ENCODE results near the gene MIPOL1.
"Not testable (repeated sequence)": the region's sequence is repeated elsewhere in the genome, so short reads cannot be mapped to it uniquely, and the experiment has no call there.

Gene MIPOL1, protein sequence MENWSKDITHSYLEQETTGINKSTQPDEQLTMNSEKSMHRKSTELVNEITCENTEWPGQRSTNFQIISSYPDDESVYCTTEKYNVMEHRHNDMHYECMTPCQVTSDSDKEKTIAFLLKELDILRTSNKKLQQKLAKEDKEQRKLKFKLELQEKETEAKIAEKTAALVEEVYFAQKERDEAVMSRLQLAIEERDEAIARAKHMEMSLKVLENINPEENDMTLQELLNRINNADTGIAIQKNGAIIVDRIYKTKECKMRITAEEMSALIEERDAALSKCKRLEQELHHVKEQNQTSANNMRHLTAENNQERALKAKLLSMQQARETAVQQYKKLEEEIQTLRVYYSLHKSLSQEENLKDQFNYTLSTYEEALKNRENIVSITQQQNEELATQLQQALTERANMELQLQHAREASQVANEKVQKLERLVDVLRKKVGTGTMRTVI

DNA sequence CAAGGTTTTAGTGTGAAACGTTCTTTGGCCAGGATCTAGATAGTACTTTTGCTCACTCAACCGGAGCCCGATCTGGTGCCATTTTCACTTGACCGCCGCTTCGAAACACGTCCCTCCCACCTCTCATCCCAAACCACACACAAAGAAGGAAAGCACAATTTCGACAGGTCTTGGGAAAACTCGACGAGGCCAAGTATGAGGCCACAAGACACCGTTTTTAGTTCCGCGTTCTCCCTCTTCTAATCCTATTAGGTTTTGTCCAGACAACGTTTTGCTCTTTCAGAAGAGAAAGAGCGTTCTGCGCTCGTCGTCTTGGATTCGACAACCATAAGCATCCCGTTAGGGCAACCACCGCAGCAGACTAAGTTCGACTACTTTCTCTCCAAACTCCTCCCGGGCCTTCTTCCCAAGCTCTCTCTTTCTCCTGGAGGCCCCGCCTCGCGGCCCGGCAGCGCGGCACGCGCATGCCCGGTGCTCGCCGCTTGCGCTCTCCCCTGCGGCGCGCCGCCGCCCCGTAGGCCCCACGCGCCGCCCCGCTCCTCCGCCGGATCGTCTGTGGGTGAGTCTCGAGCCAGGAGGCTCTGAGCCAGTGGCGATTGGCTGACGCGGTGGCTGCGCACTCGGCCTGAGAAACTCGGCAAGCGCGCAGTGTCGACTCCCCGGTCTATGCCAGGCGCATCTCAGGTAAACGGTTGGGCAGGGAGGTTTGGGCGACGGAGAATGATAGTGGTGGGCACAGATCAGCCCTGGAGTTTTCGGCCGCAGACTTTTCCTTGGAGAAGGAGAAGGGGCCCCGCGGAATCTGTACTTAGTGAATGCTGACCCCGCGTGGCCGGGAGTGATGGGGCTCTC is at the start of gene MIPOL1:
MIPOL1 (plus strand) TSS at position 517 of the 852 bp plus-strand sequence. CDS start 49,952 bp downstream, outside the sequence.
- peak; percentile 20 for DNase-seq (ENCODE audit: low read depth, low spot score)

DNA sequence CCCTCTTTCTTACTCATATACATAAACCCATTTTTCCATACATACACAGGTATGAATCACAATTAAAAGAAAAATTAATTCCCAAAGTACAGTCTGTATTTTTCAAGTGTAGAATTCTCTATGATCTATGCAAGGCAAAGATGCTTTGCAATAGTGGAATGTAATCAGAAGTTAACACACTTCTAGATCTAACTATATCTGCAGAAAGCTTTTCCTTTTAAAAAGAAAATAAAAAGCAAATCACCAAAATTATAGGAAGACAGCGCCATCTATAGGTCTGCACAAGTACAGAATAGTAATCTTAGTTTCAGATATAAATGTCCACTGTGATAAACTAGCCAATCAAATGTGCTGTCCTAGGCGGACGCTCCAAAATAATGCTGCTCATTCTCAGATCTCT is 47.3 kb upstream of the MIPOL1 start:
- no peak for DNase-seq (ENCODE audit: low read depth, low spot score)

DNA sequence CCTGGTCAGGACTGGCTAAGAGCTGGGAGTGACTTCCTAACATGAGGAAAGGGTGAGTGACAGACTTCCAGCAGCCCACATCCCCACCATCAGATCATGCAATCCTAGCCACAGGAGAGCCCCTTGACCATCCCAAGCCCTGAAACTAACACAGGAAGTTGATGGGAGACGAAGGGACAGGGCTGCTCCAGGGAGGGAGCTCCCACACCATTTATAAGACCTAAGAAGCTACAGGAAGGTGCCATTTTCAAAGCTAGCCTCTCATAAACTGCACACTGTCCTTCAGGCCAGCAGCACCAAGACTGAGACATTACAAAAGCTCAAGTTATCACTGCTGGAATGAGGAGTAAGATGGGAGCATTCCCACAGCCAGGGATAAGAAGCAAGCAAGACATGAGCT is 44.7 kb upstream of the MIPOL1 start:
- no peak for DNase-seq (ENCODE audit: low read depth, low spot score)

DNA sequence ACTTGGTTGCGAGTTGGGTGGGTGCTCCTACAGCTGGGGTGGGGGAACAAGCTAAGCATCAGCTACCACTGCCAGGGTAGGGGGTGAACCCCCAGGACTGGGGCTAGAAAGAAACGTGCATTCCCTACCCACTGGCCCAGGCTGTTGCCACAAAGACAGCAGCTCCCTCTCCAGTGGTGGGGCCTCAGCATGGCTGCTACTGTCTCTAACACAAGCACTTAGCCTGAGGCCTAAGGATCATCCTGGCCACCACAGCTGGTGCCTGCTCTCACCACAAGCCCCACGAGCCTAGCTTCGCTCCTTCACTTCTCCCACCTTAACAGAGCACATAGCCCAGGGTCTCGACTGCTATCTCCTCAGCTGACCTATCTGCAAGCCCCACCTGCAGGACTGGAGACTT is 44.3 kb upstream of the MIPOL1 start:
- no peak for DNase-seq (ENCODE audit: low read depth, low spot score)

DNA sequence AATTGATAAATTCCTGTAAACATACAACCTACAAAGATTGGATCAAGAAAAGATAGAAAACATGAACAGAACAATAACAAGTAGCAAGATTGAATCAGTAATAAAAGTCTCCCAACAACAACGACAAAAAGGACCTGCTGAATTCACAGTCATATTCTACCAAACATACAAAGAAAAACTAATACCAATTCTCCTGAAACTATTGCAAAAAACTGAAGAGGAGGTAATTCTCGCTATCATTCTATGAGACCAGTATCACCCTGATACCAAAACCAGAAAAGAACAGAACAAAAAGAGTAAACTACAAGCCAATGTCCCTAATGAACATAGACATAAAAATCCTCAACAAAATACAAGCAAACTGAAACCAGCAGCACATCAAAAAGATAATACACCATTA is 39.8 kb upstream of the MIPOL1 start:
- DNase-seq (ENCODE audit: low read depth, low spot score): no peak

DNA sequence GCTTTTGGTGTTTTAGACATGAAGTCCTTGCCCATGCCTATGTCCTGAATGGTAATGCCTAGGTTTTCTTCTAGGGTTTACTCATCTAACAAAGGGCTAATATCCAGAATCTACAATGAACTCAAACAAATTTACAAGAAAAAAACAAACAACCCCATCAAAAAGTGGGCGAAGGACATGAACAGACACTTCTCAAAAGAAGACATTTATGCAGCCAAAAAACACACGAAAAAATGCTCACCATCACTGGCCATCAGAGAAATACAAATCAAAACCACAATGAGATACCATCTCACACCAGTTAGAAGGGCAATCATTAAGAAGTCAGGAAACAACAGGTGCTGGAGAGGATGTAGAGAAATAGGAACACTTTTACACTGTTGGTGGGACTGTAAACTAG is 35.4 kb upstream of the MIPOL1 start:
- not testable (repeated sequence) for DNase-seq (ENCODE audit: low read depth, low spot score)

DNA sequence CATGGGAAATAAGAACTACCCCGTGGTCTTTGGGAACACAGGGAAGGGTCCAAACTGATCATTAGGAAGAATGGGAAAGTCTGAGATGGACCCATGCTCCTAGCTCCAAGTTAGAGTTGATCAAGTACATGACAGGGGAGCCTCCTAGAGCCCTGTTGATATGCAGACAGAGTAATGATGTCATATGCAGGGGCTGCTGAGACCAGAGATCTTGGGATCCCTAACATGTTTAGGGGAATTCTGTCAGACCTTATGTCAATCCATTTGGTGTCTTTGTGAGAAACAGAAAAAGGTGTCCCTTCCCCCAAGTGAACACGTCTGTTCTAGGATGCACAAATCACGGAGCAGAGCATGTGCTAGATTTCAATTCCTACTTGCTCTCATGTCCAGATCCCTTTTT is 31.9 kb upstream of the MIPOL1 start:
- no peak for DNase-seq (ENCODE audit: low read depth, low spot score)

DNA sequence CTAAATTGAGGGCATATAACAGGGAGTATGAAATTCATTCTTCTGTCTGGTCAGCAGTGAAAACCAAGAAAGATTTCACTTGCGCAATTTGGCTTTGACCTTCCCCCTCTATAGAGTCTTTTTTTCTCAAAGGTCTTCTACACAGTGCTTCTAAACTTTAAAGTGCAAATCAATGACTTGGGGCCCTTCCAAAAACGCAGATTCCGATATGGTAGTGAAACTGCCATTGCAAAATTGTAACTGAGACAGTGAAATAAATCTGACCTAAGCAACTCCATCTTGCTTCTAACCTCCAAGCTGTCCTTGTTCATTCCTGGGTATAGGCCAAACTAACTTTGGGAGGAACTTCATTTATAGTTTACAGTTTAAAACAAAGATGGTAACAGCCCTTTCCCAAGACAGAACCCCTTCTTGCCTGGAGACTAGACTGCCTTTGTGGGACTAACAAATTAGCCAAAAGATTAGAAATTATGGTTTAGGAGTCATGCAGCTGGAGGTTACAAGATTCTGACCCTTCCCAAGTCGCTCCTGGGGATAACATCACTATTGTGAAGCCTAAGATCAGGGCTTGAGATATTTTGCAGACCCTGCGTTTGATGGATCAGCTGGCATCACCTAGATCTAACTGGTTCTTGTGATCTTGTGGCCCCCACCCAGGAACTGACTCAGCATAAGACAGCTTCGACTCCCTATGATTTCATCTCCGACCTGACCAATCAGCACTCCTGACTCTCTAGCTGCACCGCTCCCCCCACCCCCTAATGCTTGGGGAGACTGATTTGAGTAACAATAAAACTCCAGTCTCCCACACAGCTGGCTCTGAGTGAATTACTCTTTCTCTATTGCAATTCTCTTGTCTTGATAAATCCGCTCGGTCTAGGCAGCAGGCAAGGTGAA is 30.3 kb upstream of the MIPOL1 start:
- DNase-seq (ENCODE audit: low read depth, low spot score): peak; percentile 75

DNA sequence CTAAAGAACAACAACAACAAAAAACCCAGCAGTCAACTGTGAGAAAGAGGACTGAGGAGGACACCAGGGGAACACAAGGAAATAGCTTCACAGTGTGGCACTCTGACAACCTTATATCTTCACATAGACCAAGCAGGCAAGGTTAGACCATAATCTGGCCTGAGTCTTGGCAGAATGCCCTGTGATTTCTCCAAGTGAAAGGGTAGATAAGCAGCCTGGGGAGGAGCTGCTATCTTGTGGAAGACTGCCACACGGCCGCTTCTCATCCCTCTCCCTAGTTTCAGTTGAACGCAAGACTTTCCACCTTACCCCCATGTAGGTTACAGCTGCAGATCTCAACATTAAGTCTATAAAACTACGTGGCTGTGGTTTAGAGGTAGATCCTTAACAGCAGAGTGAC is 29.0 kb upstream of the MIPOL1 start:
- DNase-seq (ENCODE audit: low read depth, low spot score): no peak

DNA sequence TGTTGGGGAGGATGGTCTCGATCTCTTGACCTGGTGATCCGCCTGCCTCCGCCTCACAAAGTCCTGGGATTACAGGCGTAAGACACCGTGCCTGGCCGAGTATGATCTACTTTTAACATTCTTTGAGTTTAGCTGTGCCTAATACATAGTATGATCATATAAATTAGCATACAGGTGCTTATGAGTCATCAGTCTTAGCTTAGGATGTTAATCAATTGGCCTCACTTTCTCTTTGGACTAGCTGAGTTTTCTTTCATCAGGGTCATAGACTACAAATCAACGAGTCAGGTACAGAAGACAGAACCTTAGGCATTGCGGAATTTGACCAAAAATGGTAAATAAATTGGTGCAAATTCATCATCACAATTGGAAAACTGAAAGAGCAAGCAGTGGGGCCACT is 27.5 kb upstream of the MIPOL1 start:
- DNase-seq (ENCODE audit: low read depth, low spot score): no peak

DNA sequence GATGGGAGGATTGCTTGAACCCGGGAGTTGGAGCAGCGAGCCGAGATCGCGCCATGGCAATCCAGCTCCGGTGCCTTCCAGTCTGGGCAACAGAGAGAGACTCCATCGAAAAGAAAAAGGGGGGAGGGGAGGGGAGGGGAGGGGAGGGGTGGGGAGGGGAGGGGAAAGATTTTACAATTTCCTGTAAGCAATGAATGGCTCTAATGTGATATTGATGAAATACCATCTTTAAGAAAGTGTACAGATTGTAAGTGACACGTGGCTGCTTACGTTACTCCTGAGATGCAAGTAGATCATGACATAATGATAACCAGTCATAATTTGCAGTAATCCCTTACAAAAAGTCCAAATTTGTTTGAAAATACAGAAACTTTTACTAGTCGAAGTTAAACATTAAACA is 26.7 kb upstream of the MIPOL1 start:
- DNase-seq (ENCODE audit: low read depth, low spot score): no peak

DNA sequence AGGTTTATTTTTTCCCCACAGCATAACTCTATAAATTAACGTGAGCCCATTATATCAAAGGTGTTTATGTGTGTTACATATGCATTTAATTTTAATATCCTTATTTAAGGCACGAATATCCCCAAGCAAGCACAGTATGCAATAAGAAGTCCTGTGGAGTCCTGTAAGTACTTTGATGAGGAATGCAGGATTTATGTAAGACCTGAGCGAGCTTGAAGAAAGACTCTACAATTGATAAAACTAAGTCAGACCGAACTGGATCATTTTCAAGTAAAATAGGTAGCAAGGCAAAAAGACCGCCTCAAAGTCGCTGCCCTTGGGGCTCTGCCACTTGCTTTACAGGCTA is 26.1 kb upstream of the MIPOL1 start:
- DNase-seq (ENCODE audit: low read depth, low spot score): no peak

DNA sequence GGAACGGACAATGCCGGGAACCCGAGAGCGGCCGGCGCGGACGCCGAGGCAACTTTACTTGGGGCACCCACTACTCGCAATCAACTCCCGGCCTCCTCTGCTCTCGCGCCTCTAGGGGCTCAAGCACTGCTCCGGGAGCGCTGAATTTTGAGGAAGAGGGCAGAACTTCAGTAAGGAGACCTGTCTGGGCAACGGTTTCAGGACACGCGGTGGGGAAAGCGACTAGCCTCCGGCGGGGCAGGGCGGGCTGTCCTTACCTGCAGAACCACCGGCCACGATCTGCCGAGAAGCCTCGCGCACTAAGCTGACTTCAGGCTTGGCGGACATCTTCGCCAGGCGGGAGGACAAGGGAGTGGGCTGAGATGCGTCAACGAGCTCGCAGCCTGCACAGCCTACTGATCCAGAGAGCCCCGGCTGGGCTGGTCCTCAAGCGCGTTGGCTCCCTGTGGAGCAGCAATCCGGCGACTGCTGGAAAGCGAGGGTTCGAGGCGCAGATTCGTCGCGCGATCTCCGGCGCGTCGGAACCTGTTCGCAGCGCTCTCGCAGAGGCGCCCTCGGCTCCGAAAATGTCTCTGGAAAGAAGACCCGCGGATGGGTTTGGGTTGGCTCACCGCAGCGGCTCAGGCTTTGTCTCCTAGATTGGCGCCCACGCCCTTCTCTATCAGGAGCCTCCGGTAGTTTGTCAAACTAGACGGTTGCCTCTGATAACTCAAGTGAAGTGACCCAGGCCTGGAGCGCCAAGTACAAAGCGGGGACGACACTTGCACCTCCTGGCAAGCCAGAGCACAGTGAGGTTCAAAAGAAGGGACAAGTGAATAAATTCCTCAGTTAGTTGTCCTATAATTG is 25.5 kb upstream of the MIPOL1 start, which contains the start of gene SLC25A21:
SLC25A21 (minus strand) TSS at position 583 of the 846 bp plus-strand sequence.
- DNase-seq (ENCODE audit: low read depth, low spot score): peak; percentile 61

DNA sequence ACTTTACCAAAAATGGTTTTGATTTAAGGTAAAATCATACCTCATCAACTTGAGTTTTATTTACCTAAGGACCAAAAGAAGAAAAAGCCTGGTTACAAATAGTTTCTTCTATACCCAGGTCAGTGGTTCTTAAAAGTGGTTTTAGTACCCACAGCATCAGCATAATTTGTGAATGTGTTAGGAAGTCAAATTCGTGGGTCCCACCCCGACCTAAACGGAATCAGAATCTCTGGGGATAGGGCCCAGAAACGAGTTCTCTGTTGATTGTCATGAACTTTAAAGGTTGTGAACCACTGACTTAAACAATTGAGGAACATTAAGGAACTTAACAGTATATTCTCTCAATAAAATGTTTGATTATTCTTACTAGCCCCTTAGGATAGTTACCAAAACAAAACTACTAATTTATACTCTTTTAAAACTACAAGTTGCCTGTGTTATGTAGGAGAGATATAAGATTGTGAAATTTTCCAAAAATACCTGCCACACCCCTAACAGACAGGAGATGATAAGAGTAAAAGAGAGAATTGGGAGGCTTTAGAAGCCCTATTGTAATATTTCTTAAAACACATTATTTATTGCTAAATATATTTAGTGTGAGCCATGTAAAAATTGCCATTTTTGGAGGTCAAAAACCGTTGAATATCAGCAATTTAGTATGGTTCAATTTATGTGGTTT is 24.7 kb upstream of the MIPOL1 start:
- no peak for DNase-seq (ENCODE audit: low read depth, low spot score)

DNA sequence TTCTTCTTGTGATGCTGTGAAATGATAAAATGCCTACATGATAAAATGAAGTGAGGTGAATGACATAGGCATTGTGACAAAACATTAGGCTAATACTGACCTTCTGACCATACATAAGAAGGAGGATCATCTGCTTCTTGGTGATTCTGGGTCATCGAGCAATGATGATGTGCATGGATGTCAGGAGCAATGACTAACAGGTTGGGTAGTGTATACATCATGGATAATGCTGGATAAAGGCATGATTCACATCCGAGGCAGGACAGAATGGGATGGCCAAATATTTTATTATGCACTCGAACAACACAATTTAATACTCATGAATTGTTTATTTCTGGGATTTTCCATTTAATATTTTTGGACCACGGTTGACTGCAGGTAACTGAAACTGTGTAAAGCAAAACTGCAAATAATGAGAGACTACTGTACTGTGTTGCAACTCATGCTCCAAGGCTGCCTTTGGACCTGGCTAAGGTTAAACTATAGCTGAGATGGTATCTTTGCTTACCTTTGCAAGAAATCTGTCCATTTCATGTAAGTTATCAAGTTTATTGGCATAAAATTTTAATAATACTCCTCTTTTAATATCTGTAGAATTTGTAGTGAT is 17.7 kb upstream of the MIPOL1 start:
- no peak for DNase-seq (ENCODE audit: low read depth, low spot score)

DNA sequence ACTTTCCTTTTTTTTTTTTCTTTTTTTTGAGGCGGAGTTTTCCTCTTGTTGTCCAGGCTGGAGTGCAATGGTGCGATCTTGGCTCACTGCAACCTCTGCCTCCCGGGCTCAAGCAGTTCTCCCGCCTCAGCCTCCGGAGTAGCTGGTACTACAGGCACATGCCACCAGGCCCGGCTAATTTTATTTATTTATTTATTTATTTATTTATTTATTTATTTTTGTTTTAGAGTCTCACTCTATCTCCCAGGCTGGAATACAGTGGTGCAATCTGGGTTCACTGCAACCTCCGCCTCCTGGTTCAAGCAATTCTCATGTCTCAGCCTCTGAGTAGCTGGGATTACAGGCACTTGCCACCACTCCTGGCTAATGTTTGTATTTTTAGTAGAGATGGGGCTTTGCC is 16.9 kb upstream of the MIPOL1 start:
- not testable (repeated sequence) for DNase-seq (ENCODE audit: low read depth, low spot score)

DNA sequence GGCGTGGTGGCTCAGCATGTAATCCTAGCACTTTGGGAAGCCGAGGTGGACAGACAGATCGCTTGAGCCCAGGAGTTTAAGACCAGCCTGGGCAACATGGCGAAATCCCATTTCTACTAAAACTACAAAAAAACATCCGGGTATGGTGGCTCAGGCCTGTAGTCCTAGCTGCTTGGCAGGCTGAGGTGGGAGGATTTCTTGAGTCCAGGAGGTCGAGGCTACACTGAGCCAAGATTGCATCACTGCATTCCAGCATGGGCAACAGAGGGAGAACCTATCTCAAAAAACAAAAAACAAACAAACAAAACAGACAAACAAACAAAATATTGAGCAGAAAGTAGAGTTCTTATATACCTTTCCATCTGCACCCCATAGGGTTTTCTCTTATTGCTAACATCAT is 16.3 kb upstream of the MIPOL1 start:
- DNase-seq (ENCODE audit: low read depth, low spot score): no peak

DNA sequence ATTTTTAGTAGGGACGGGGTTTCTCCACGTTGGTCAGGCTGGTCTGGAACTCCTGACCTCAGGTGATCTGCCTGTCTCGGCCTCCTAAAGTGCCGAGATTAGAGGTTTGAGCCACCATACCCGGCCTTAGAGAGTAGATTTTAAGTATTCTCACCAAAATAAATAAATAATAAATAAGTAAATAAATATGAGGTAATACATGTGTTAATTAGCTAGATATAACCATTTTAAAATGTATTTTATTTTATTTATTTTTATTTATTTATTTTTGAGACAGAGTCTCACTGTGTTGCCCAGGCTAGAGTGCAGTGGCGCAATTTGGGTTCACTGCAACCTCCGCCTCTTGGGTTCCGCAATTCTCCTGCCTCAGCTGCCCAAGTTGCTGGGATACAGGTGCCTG is 13.2 kb upstream of the MIPOL1 start:
- not testable (repeated sequence) for DNase-seq (ENCODE audit: low read depth, low spot score)

DNA sequence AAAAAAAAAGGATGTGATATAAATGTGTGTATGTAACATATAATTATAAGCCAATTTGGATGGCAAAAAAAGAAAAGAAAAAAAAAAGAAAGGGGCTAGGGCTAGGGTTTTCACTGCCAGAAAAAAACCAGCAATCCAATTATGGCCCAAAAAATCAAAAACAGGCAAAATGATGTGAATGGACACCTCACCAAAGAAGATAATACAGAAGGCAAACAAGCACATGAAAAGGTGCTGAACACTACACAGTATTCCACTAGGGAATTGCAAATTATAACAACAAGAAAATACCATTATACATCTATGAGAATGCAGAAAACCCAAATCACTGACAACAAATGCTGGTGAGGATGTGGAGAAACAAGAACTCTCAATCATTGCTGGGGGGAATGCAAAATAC is 12.1 kb upstream of the MIPOL1 start:
- no peak for DNase-seq (ENCODE audit: low read depth, low spot score)

DNA sequence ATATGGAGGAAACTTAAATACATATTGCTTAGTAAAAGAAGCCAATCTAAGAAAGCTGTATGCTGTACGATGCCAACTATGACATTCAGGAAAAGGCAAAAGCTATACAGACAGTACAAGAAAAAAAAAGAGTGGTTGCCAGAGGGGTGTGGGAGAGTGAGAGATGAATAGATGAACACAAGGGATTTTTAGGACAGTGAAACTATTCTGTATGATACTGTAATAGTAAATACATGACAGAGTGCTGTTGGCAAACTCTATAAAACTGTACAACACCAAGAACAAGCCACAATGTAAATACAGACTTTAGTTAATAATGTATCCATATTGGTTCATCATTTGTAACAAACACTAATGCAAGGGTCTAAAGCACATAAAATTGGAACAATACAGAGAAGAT is 10.9 kb upstream of the MIPOL1 start:
- no peak for DNase-seq (ENCODE audit: low read depth, low spot score)

Measured in iPS DF 19.7 (cell line).